K562 (cell line): ENCODE measurements around the gene PKLR. TPM values are rescaled to one million over a fixed set of nuclear protein-coding genes. Genes with fewer than 3 reads are reported as not detected.
A peak's percentile ranks its signal among the peaks of the same experiment; 100 is the strongest.

Experiments
- CBFA2T3 ChIP-seq: fragments of 450-650 bp; IDR thresholded peaks from 2 replicates; pipeline ENCODE4 v1.6.1; 2017
- CBX5 ChIP-seq: IDR thresholded peaks from 2 replicates; pipeline ENCODE4 v1.6.1; 2014; ENCODE audit warnings: low read depth, borderline replicate concordance
- CC2D1A ChIP-seq: fragments of 450-650 bp; IDR thresholded peaks from 2 replicates; pipeline ENCODE4 v1.6.1; 2017; ENCODE audit warnings: mild to moderate bottlenecking
- CREB5 ChIP-seq: fragments of 250-450 bp; sonication (Bioruptor Pico); IDR thresholded peaks from 2 replicates; pipeline ENCODE4 v1.5.0; 2020; ENCODE audit warnings: mild to moderate bottlenecking
- ELF1 ChIP-seq: fragments of 200-800 bp; sonication (Bioruptor generic); IDR thresholded peaks from 2 replicates; pipeline ENCODE4 v1.6.1; 2016; ENCODE audit warnings: missing genetic modification characterization, missing compliant biosample characterization
- ELK1 ChIP-seq: sonication (generic); formaldehyde crosslinking; IDR thresholded peaks from 2 replicates; pipeline ENCODE4 v1.8.1; 2022; ENCODE audit warnings: missing genetic modification reagents
- LARP7 ChIP-seq: fragments of 450-650 bp; IDR thresholded peaks from 2 replicates; pipeline ENCODE4 v1.6.1; 2016
- PPARD ChIP-seq: fragments of 250-450 bp; sonication (Bioruptor Pico); IDR thresholded peaks from 2 replicates; pipeline ENCODE4 v1.8.0; 2022; ENCODE audit warnings: inconsistent platforms, mild to moderate bottlenecking, moderate library complexity
- PURB ChIP-seq: sonication (generic); formaldehyde crosslinking; IDR thresholded peaks from 2 replicates; pipeline ENCODE4 v1.9.0; 2021; ENCODE audit warnings: low read depth, mild to moderate bottlenecking, missing genetic modification reagents
- RHOXF2B ChIP-seq: fragments of 250-450 bp; sonication (Bioruptor Pico); conservative IDR thresholded peaks from 2 replicates; pipeline ENCODE4 v1.5.1; 2021
- SAFB2 ChIP-seq: fragments of 200-400 bp; formaldehyde crosslinking; IDR thresholded peaks from 2 replicates; pipeline ENCODE4 v1.6.1; 2018; ENCODE audit warnings: borderline replicate concordance, low read length, low read depth, moderate library complexity; ENCODE audit not compliant: severe bottlenecking
- SMC3 ChIP-seq: conservative IDR thresholded peaks from 2 replicates; pipeline ENCODE4 v1.6.1; 2011; ENCODE audit warnings: low read depth, low read length, improper control_type of control experiment; ENCODE audit not compliant: insufficient read depth
- STAG1 ChIP-seq: sonication (generic); formaldehyde crosslinking; IDR thresholded peaks from 2 replicates; pipeline ENCODE4 v1.5.0; 2020; ENCODE audit warnings: missing genetic modification reagents, borderline replicate concordance
- XRCC3 ChIP-seq: fragments of 450-650 bp; IDR thresholded peaks from 2 replicates; pipeline ENCODE4 v1.6.1; 2017; ENCODE audit warnings: mild to moderate bottlenecking, moderate library complexity
- ZC3H4 ChIP-seq: sonication (generic); formaldehyde crosslinking; IDR thresholded peaks from 2 replicates; pipeline ENCODE4 v1.9.0; 2021; ENCODE audit warnings: missing genetic modification reagents, borderline replicate concordance
- ZFP30 ChIP-seq: fragments of 250-450 bp; sonication (Bioruptor Pico); IDR thresholded peaks from 2 replicates; pipeline ENCODE4 v1.8.0; 2022; ENCODE audit warnings: moderate library complexity, mild to moderate bottlenecking, inconsistent platforms, borderline replicate concordance
- ZFPM2 ChIP-seq: fragments of 250-450 bp; sonication (Bioruptor Pico); IDR thresholded peaks from 2 replicates; pipeline ENCODE4 v1.5.1; 2022; ENCODE audit warnings: mild to moderate bottlenecking
- ZFX ChIP-seq: sonication (generic); formaldehyde crosslinking; IDR thresholded peaks from 2 replicates; pipeline ENCODE4 v1.8.0; 2022; ENCODE audit warnings: mild to moderate bottlenecking, missing genetic modification reagents, moderate library complexity
- ZKSCAN3 ChIP-seq: fragments of 250-450 bp; sonication (Bioruptor Pico); IDR thresholded peaks from 2 replicates; pipeline ENCODE4 v1.4.0; 2020
- ZNF133 ChIP-seq: fragments of 250-450 bp; sonication (Bioruptor Pico); IDR thresholded peaks from 2 replicates; pipeline ENCODE4 v1.4.0; 2020; ENCODE audit warnings: mild to moderate bottlenecking
- ZNF583 ChIP-seq: fragments of 250-450 bp; sonication (Bioruptor Pico); IDR thresholded peaks from 2 replicates; pipeline ENCODE4 v1.4.0; 2020
- ZNF586 ChIP-seq: fragments of 450-650 bp; formaldehyde crosslinking; conservative IDR thresholded peaks from 2 replicates; pipeline ENCODE4 v1.4.0; 2020; ENCODE audit warnings: mild to moderate bottlenecking, moderate library complexity
- ZNF695 ChIP-seq: fragments of 450-650 bp; formaldehyde crosslinking; IDR thresholded peaks from 2 replicates; pipeline ENCODE4 v1.4.0; 2020; ENCODE audit warnings: mild to moderate bottlenecking, moderate library complexity
- ZNF740 ChIP-seq, 3 experiments: fragments of 200-800 bp in 1 of 3; sonication (Bioruptor generic) in 1 of 3; sonication (generic) in 1 of 3; formaldehyde crosslinking in 1 of 3; IDR thresholded peaks; 2 replicates each; pipeline versions ENCODE4 v1.6.1 to v1.8.0; 2016 to 2022; ENCODE audit warnings: mild to moderate bottlenecking in 2 of 3, missing compliant biosample characterization in 2 of 3, missing genetic modification characterization in 2 of 3, missing genetic modification reagents in 1 of 3
- polyA plus RNA-seq, 8 experiments: library from polyadenylated mRNA; depleted of rRNA in 4 of 8; stranded (reverse) in 5 of 8; unstranded in 3 of 8; fragments of >200 nt; fragmentation: Nextera tagmentation in 2 of 8; fragmentation: Illumina TruSeq in 1 of 8; extraction: Ambion mirVana in 2 of 8; extraction: Trizol in 1 of 8; gene quantifications; 2 replicates each; pipeline versions ENCODE4 v1.2.1 to v1.2.3, GENCODE V29; 2011 to 2014; ENCODE audit warnings: inconsistent platforms in 1 of 8, missing spikeins in 1 of 8
- total RNA-seq, 7 experiments: library from RNA; depleted of rRNA in 6 of 7; stranded (reverse); fragments of >200 nt in 6 of 7; fragmentation: Illumina TruSeq in 2 of 7; extraction: Trizol in 2 of 7; gene quantifications; 2 replicates each; pipeline versions ENCODE4 v1.2.1 to v1.2.3, GENCODE V29; 2011 to 2021; ENCODE audit warnings: low replicate concordance in 1 of 7
- TF ChIP-seq, protein P1 (sequence below): fragments of 250-450 bp; sonication (Bioruptor Pico); IDR thresholded peaks from 2 replicates; pipeline ENCODE4 v1.8.0; 2021; ENCODE audit warnings: moderate library complexity, mild to moderate bottlenecking, inconsistent platforms
- TF ChIP-seq, protein P2 (sequence below): sonication (generic); formaldehyde crosslinking; IDR thresholded peaks from 2 replicates; pipeline ENCODE4 v1.8.1; 2023; ENCODE audit warnings: mild to moderate bottlenecking, missing genetic modification reagents

The PKLR gene
- total and polyA plus RNA-seq, 9 of the 15 experiments (the other 6 are each of a cell fraction or from before 2014, with no cell fraction given): 10.7 to 78.4 (median 38.2) TPM

GRCh38 chr1:155324037-155324716 lies 22.9 kb upstream of the PKLR start (continued):
- no peak for TF ChIP-seq ZNF695 (CRISPR knock-in tag)
- TF ChIP-seq, protein P1, sequence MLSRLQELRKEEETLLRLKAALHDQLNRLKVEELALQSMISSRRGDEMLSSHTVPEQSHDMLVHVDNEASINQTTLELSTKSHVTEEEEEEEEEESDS: no peak
- no peak for TF ChIP-seq SMC3
- TF ChIP-seq CBFA2T3: no peak
- TF ChIP-seq CC2D1A: no peak
- no peak for TF ChIP-seq LARP7
- no peak for TF ChIP-seq PURB (CRISPR knock-in tag)
- no peak for TF ChIP-seq ZNF740 (CRISPR knock-in tag; IDR thresholded peaks at IDR 0.05)
- no peak for TF ChIP-seq ZNF740 (tag; IDR thresholded peaks at IDR 0.05)
- TF ChIP-seq XRCC3: no peak
- TF ChIP-seq RHOXF2B: no peak
- TF ChIP-seq CREB5: no peak
- TF ChIP-seq ZFPM2 (CRISPR knock-in tag): no peak
- no peak for TF ChIP-seq ZFP30
- TF ChIP-seq CBX5: no peak
- TF ChIP-seq ZFX (CRISPR knock-in tag): peak; percentile 76
- TF ChIP-seq, protein P2, sequence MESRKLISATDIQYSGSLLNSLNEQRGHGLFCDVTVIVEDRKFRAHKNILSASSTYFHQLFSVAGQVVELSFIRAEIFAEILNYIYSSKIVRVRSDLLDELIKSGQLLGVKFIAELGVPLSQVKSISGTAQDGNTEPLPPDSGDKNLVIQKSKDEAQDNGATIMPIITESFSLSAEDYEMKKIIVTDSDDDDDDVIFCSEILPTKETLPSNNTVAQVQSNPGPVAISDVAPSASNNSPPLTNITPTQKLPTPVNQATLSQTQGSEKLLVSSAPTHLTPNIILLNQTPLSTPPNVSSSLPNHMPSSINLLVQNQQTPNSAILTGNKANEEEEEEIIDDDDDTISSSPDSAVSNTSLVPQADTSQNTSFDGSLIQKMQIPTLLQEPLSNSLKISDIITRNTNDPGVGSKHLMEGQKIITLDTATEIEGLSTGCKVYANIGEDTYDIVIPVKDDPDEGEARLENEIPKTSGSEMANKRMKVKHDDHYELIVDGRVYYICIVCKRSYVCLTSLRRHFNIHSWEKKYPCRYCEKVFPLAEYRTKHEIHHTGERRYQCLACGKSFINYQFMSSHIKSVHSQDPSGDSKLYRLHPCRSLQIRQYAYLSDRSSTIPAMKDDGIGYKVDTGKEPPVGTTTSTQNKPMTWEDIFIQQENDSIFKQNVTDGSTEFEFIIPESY (CRISPR knock-in tag): no peak
- no peak for TF ChIP-seq ZC3H4 (CRISPR knock-in tag)
- no peak for TF ChIP-seq STAG1 (CRISPR knock-in tag)
- no peak for TF ChIP-seq SAFB2
- no peak for TF ChIP-seq ELK1 (CRISPR knock-in tag)
- no peak for TF ChIP-seq ZNF583 (CRISPR knock-in tag)
- no peak for TF ChIP-seq ZNF586 (CRISPR knock-in tag)
- no peak for TF ChIP-seq ZKSCAN3 (CRISPR knock-in tag)
- no peak for TF ChIP-seq ZNF133 (CRISPR knock-in tag)
- TF ChIP-seq ELF1 (tag): peak; percentile 13; the same call in 1 of the 2 replicates
- no peak for TF ChIP-seq PPARD (CRISPR knock-in tag)
